Tibial nerve (tissue), 4 donors: ENCODE data around the gene SDK1. TPM values are rescaled to one million over a fixed set of nuclear protein-coding genes. Genes with fewer than 3 reads are reported as not detected.

Experiments
- DNase-seq, 2 donors: peaks; one replicate each; pipeline ENCODE4 v3.0.0-alpha.2; 2019; ENCODE audit warnings: low spot score in 2 of 2
- H3K27ac ChIP-seq, 4 donors: fragments of 200-600 bp; sonication (generic) in 3 of 4; one replicate each; pipeline ENCODE4 v1.5.1; 2017 to 2019; ENCODE audit warnings: mild to moderate bottlenecking in 1 of 4
- H3K27me3 ChIP-seq, 2 donors: fragments of 200-600 bp; sonication (generic) in 1 of 2; one replicate each; pipeline versions ENCODE4 v1.5.1 to v1.6.0; 2017 to 2019
- H3K36me3 ChIP-seq, 3 donors: fragments of 200-600 bp; sonication (generic); one replicate each; pipeline ENCODE4 v1.5.1; 2018 to 2019
- H3K4me1 ChIP-seq, 4 donors: fragments of 200-600 bp; sonication (generic) in 3 of 4; one replicate each; pipeline ENCODE4 v1.5.1; 2017 to 2019
- H3K4me3 ChIP-seq, 4 donors: fragments of 200-600 bp; sonication (generic) in 3 of 4; one replicate each; pipeline ENCODE4 v1.5.1; 2017 to 2019; ENCODE audit warnings: mild to moderate bottlenecking in 1 of 4, moderate library complexity in 1 of 4
- H3K9me3 ChIP-seq, 4 donors: fragments of 200-600 bp; sonication (generic) in 3 of 4; one replicate each; pipeline ENCODE4 v1.5.1; 2017 to 2019
- CTCF ChIP-seq, 5 experiments: fragments of 200-600 bp in 3 of 5; fragments of 450-650 bp in 2 of 5; sonication (generic) in 3 of 5; IDR thresholded peaks; one replicate each; pipeline ENCODE4 v1.5.1; 2016 to 2019; ENCODE audit warnings: antibody characterized with exemption in 5 of 5, mild to moderate bottlenecking in 3 of 5, moderate library complexity in 2 of 5
- EP300 ChIP-seq, 2 donors: sonication (generic); formaldehyde crosslinking; IDR thresholded peaks; one replicate each; pipeline ENCODE4 v1.6.1; 2017; ENCODE audit warnings: antibody characterized with exemption in 2 of 2, mild to moderate bottlenecking in 1 of 2
- POLR2A ChIP-seq, 2 donors: fragments of 450-650 bp; IDR thresholded peaks; one replicate each; pipeline ENCODE4 v1.6.1; 2017; ENCODE audit warnings: antibody characterized with exemption in 2 of 2, mild to moderate bottlenecking in 2 of 2, moderate library complexity in 2 of 2
- WGBS, 2 donors: methylation state at CpG; one replicate each; pipeline ENCODE4 v1.1.5; 2018; 5-methylcytosine and 5-hydroxymethylcytosine counted together
- total RNA-seq, 4 donors: library from RNA; depleted of rRNA; stranded (reverse); fragments of >200 nt; gene quantifications; one replicate each; pipeline ENCODE4 v1.1.0, GENCODE V29; 2016

SDK1 gene
- total RNA-seq, 4 donors from 2014 or later, result 8.2 to 16.2 (median 12.9) TPM

- 97 to 98% methylated on average over 16 of the region's 16 CpGs for WGBS, 2 donors
- Histone ChIP-seq H3K4me3 (no peak overlapping the region), H3K9me3 (no peaks in the 10 kb centered on the region), H3K27me3 (no peaks in the 10 kb centered on the region), H3K36me3 (peaks cover 0 to 22% (median 0%) of the 10 kb centered on the region in 3 donors), H3K4me1 (no peaks in the 10 kb centered on the region), H3K27ac (no peak overlapping the region)
- TF ChIP-seq POLR2A (IDR thresholded peaks at IDR 0.05) (no peak), EP300 (IDR thresholded peaks at IDR 0.05) (no peak)
- DNase-seq, result no peak
These were observed 668.2 kb downstream of the SDK1 start for GRCh38 chr7:3969286-3969685.

- no peak for DNase-seq
- WGBS, 2 donors, result 82 to 83% methylated on average over 13 of the region's 13 CpGs
- TF ChIP-seq EP300 (IDR thresholded peaks at IDR 0.05) (no peak), POLR2A (IDR thresholded peaks at IDR 0.05) (no peak), CTCF (IDR thresholded peaks at IDR 0.05) (no peak)
These were observed 670.3 kb downstream of the SDK1 start for GRCh38 chr7:3971323-3971722.

GRCh38 chr7:3973264-3973663 is 672.2 kb downstream of the SDK1 start:
- Histone ChIP-seq H3K9me3 (no peaks in the 10 kb centered on the region), H3K27ac (no peak overlapping the region), H3K27me3 (no peaks in the 10 kb centered on the region), H3K4me1 (no peaks in the 10 kb centered on the region), H3K4me3 (no peak overlapping the region), H3K36me3 (peaks cover 0 to 7% (median 0%) of the 10 kb centered on the region in 3 donors)
- DNase-seq, result no peak
- TF ChIP-seq EP300 (IDR thresholded peaks at IDR 0.05) (no peak), POLR2A (IDR thresholded peaks at IDR 0.05) (no peak), CTCF (IDR thresholded peaks at IDR 0.05) (no peak)
- 77 to 78% methylated on average over 3 of the region's 3 CpGs for WGBS, 2 donors

More at GRCh38 chr7:3971323-3971722, 670.3 kb downstream of the SDK1 start:
- no peak overlapping the region for H3K4me3 ChIP-seq
- H3K36me3 ChIP-seq, result peaks cover 0 to 18% (median 0%) of the 10 kb centered on the region in 3 donors
- no peak overlapping the region for H3K27ac ChIP-seq
- no peaks in the 10 kb centered on the region for H3K27me3 ChIP-seq
- H3K9me3 ChIP-seq, result no peaks in the 10 kb centered on the region
- no peaks in the 10 kb centered on the region for H3K4me1 ChIP-seq

- Histone ChIP-seq H3K9me3 (no peaks in the 10 kb centered on the region), H3K27me3 (no peaks in the 10 kb centered on the region), H3K4me1 (no peaks in the 10 kb centered on the region), H3K4me3 (no peak overlapping the region), H3K36me3 (peaks cover 0 to 3% (median 0%) of the 10 kb centered on the region in 3 donors), H3K27ac (no peak overlapping the region)
- no peak for TF ChIP-seq EP300 (IDR thresholded peaks at IDR 0.05)
- no peak for TF ChIP-seq POLR2A (IDR thresholded peaks at IDR 0.05)
- TF ChIP-seq CTCF (IDR thresholded peaks at IDR 0.05), result no peak
- no peak for DNase-seq
- 90 to 94% methylated on average over 19 of the region's 19 CpGs for WGBS, 2 donors
These were observed 673.3 kb downstream of the SDK1 start for GRCh38 chr7:3974329-3974728.

GRCh38 chr7:3975371-3975770 is 674.3 kb downstream of the SDK1 start:
- H3K36me3 ChIP-seq, result peaks cover 0 to 3% (median 0%) of the 10 kb centered on the region in 3 donors
- DNase-seq, result no peak
- H3K27ac ChIP-seq, result no peak overlapping the region
- H3K4me3 ChIP-seq, result no peak overlapping the region
- no peaks in the 10 kb centered on the region for H3K4me1 ChIP-seq
- no peaks in the 10 kb centered on the region for H3K9me3 ChIP-seq
- TF ChIP-seq CTCF (IDR thresholded peaks at IDR 0.05) (no peak), POLR2A (IDR thresholded peaks at IDR 0.05) (no peak), EP300 (IDR thresholded peaks at IDR 0.05) (no peak)
- no peaks in the 10 kb centered on the region for H3K27me3 ChIP-seq
- WGBS, 2 donors, result 92 to 94% methylated on average over 6 of the region's 6 CpGs

- no peak for TF ChIP-seq CTCF (IDR thresholded peaks at IDR 0.05)
- TF ChIP-seq POLR2A (IDR thresholded peaks at IDR 0.05), result no peak
- no peak for TF ChIP-seq EP300 (IDR thresholded peaks at IDR 0.05)
- H3K27ac ChIP-seq, result no peak overlapping the region
- H3K27me3 ChIP-seq, result no peaks in the 10 kb centered on the region
- H3K36me3 ChIP-seq, result peaks cover 0 to 3% (median 0%) of the 10 kb centered on the region in 3 donors
- peaks cover 0 to 7% (median 0%) of the 10 kb centered on the region in 4 donors for H3K9me3 ChIP-seq
- WGBS, 2 donors, result 90 to 96% methylated on average over 6 to 10 of the region's 12 CpGs
- DNase-seq, result no peak
- H3K4me1 ChIP-seq, result no peaks in the 10 kb centered on the region
- H3K4me3 ChIP-seq, result no peak overlapping the region
These were observed 676.3 kb downstream of the SDK1 start for GRCh38 chr7:3977391-3977790.
